GM12892 (cell line): Measurements from ENCODE around the gene P2RY14.

Experiments used
- POLR2A ChIP-seq: IDR thresholded peaks from 2 replicates; pipeline ENCODE4 v1.6.1; 2011; ENCODE audit warnings: low read depth, low read length, control low read depth
- POLR2AphosphoS5 ChIP-seq: IDR thresholded peaks from 2 replicates; pipeline ENCODE4 v1.6.1; 2011; ENCODE audit warnings: low read depth, low read length, control low read depth
- TAF1 ChIP-seq: IDR thresholded peaks from 2 replicates; pipeline ENCODE4 v1.6.1; 2011; ENCODE audit warnings: low read depth, mild to moderate bottlenecking, control low read depth, low read length, borderline replicate concordance

DNA sequence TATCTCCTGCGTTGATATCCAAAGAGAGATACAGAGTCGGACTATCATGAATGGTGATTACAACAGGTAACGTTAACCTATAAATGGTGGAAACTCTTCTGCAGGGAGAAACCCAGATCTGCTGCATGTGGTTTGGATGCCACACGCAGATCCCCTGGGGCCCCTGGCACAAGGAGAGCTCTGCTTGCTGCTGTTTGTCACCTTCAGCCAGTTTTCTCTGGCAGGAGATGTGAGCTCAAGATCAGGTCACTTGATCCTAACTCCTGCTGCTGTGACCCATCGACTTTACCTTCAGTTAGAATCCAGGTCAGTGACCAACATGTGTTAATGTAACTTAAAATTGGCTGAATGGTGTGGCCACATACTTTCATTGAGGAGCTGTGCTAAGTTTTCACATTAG, 51.5 kb downstream of the P2RY14 start:
- TF ChIP-seq POLR2A = no peak
- no peak for TF ChIP-seq POLR2AphosphoS5
- no peak for TF ChIP-seq TAF1
